Uterus (tissue), 4 donors: ENCODE results near the gene KCNT2. TPM values are rescaled to one million over a fixed set of nuclear protein-coding genes. Genes with fewer than 3 reads are reported as not detected.

Experiments
- DNase-seq, 2 donors: peaks; one replicate each; pipeline ENCODE4 v3.0.0-alpha.2; 2019 to 2020
- H3K27ac ChIP-seq, 2 donors: fragments of 200-600 bp; sonication (generic); 1 replicate in 1 of 2; 2 replicates in 1 of 2; pipeline ENCODE4 v1.5.1; 2016 to 2018
- H3K27me3 ChIP-seq, 2 donors: fragments of 200-600 bp; sonication (generic); one replicate each; pipeline ENCODE4 v1.5.1; 2018 to 2019; ENCODE audit warnings: control low read depth in 1 of 2
- H3K36me3 ChIP-seq, 2 donors: fragments of 200-600 bp; sonication (generic); one replicate each; pipeline ENCODE4 v1.5.1; 2019; ENCODE audit warnings: control low read depth in 1 of 2
- H3K4me1 ChIP-seq, 2 donors: fragments of 200-600 bp; sonication (generic); one replicate each; pipeline ENCODE4 v1.5.1; 2018 to 2019; ENCODE audit warnings: control low read depth in 1 of 2
- H3K4me3 ChIP-seq, 2 donors: fragments of 200-600 bp; sonication (generic); 1 replicate in 1 of 2; 2 replicates in 1 of 2; pipeline ENCODE4 v1.5.1; 2018 to 2019; ENCODE audit warnings: mild to moderate bottlenecking in 1 of 2
- H3K9me3 ChIP-seq, 2 donors: fragments of 200-600 bp; sonication (generic); one replicate each; pipeline ENCODE4 v1.5.1; 2019; ENCODE audit warnings: control low read depth in 1 of 2
- CTCF ChIP-seq, 4 experiments: fragments of 200-600 bp in 2 of 4; fragments of 450-650 bp in 2 of 4; sonication (generic) in 2 of 4; IDR thresholded peaks; one replicate each; pipeline ENCODE4 v1.5.1; 2016 to 2019; ENCODE audit warnings: antibody characterized with exemption in 4 of 4, mild to moderate bottlenecking in 2 of 4, moderate library complexity in 1 of 4
- POLR2A ChIP-seq, 2 donors: fragments of 450-650 bp; IDR thresholded peaks; one replicate each; pipeline ENCODE4 v1.6.1; 2016; ENCODE audit warnings: antibody characterized with exemption in 2 of 2, mild to moderate bottlenecking in 1 of 2, moderate library complexity in 1 of 2
- intact Hi-C: fragments of 100-400 bp; cut with DNase I; formaldehyde crosslinking; loops from one replicate; pipeline ENCODE4 v1.15.1; 2023; ENCODE audit warnings: low total_unique reads
- total RNA-seq, 4 donors: library from RNA; depleted of rRNA in 3 of 4; stranded (reverse); fragments of >200 nt in 3 of 4; gene quantifications; one replicate each; pipeline versions ENCODE4 v1.1.0 to v1.2.4, GENCODE V29; 2014 to 2023
- donor health status: DM: yes; HTN: yes; CAD: no.

Gene KCNT2
- total RNA-seq, 4 donors from 2014 or later = 2.3 to 20.5 (median 3.8) TPM

GRCh38 chr1:196382383-196382782, 225.9 kb downstream of the KCNT2 start:
- H3K36me3 ChIP-seq = no peaks in the 10 kb centered on the region
- H3K4me3 ChIP-seq = no peak overlapping the region
- intact Hi-C loops = no loop called here
- TF ChIP-seq POLR2A (IDR thresholded peaks at IDR 0.05) (no peak), CTCF (IDR thresholded peaks at IDR 0.05) (no peak)
- no peaks in the 10 kb centered on the region for H3K4me1 ChIP-seq
- no peak for DNase-seq
- no peak overlapping the region for H3K27ac ChIP-seq
- H3K9me3 ChIP-seq = no peaks in the 10 kb centered on the region
- H3K27me3 ChIP-seq = no peaks in the 10 kb centered on the region

- no peak overlapping the region for H3K27ac ChIP-seq
- no peaks in the 10 kb centered on the region for H3K27me3 ChIP-seq
- H3K9me3 ChIP-seq = no peaks in the 10 kb centered on the region
- intact Hi-C loops = no loop called here
- H3K4me3 ChIP-seq = no peak overlapping the region
- DNase-seq = no peak
- TF ChIP-seq CTCF (IDR thresholded peaks at IDR 0.05) = no peak
- TF ChIP-seq POLR2A (IDR thresholded peaks at IDR 0.05) = no peak
- no peaks in the 10 kb centered on the region for H3K4me1 ChIP-seq
- no peaks in the 10 kb centered on the region for H3K36me3 ChIP-seq
Measured at GRCh38 chr1:196381544-196381943, 226.7 kb downstream of the KCNT2 start.

- H3K4me1 ChIP-seq = no peaks in the 10 kb centered on the region
- intact Hi-C loops = no loop called here
- no peak overlapping the region for H3K27ac ChIP-seq
- no peaks in the 10 kb centered on the region for H3K27me3 ChIP-seq
- no peak for DNase-seq
- no peak for TF ChIP-seq CTCF (IDR thresholded peaks at IDR 0.05)
- TF ChIP-seq POLR2A (IDR thresholded peaks at IDR 0.05) = no peak
- H3K36me3 ChIP-seq = no peaks in the 10 kb centered on the region
- no peak overlapping the region for H3K4me3 ChIP-seq
- no peaks in the 10 kb centered on the region for H3K9me3 ChIP-seq
Measured at GRCh38 chr1:196380316-196380715, 227.9 kb downstream of the KCNT2 start.

- H3K9me3 ChIP-seq = no peaks in the 10 kb centered on the region
- intact Hi-C loops = no loop called here
- H3K36me3 ChIP-seq = no peaks in the 10 kb centered on the region
- TF ChIP-seq CTCF (IDR thresholded peaks at IDR 0.05) = no peak
- no peak for TF ChIP-seq POLR2A (IDR thresholded peaks at IDR 0.05)
- H3K4me1 ChIP-seq = no peaks in the 10 kb centered on the region
- H3K4me3 ChIP-seq = no peak overlapping the region
- DNase-seq = no peak
- H3K27ac ChIP-seq = no peak overlapping the region
- no peaks in the 10 kb centered on the region for H3K27me3 ChIP-seq
Measured at GRCh38 chr1:196377811-196378210, 230.4 kb downstream of the KCNT2 start.

GRCh38 chr1:196376630-196377328, 231.5 kb downstream of the KCNT2 start:
- Histone ChIP-seq H3K36me3 (no peaks in the 10 kb centered on the region), H3K9me3 (no peaks in the 10 kb centered on the region), H3K27ac (no peak overlapping the region), H3K4me1 (no peaks in the 10 kb centered on the region), H3K27me3 (no peaks in the 10 kb centered on the region), H3K4me3 (no peak overlapping the region)
- intact Hi-C loops = no loop called here
- no peak for DNase-seq
- no peak for TF ChIP-seq CTCF (IDR thresholded peaks at IDR 0.05)
- no peak for TF ChIP-seq POLR2A (IDR thresholded peaks at IDR 0.05)
